GM18870 (cell line): Measurements from ENCODE around the gene KMT2B.
"Not testable (repeated sequence)": the region's sequence is repeated elsewhere in the genome, so short reads cannot be mapped to it uniquely, and the experiment has no call there.

ENCODE experiments used
- ATAC-seq: cut with Tn5 transposase; IDR thresholded peaks from one replicate; pipeline ENCODE4 v1.9.1; 2021; ENCODE audit warnings: moderate library complexity; ENCODE audit not compliant: unreplicated experiment

Gene KMT2B

DNA sequence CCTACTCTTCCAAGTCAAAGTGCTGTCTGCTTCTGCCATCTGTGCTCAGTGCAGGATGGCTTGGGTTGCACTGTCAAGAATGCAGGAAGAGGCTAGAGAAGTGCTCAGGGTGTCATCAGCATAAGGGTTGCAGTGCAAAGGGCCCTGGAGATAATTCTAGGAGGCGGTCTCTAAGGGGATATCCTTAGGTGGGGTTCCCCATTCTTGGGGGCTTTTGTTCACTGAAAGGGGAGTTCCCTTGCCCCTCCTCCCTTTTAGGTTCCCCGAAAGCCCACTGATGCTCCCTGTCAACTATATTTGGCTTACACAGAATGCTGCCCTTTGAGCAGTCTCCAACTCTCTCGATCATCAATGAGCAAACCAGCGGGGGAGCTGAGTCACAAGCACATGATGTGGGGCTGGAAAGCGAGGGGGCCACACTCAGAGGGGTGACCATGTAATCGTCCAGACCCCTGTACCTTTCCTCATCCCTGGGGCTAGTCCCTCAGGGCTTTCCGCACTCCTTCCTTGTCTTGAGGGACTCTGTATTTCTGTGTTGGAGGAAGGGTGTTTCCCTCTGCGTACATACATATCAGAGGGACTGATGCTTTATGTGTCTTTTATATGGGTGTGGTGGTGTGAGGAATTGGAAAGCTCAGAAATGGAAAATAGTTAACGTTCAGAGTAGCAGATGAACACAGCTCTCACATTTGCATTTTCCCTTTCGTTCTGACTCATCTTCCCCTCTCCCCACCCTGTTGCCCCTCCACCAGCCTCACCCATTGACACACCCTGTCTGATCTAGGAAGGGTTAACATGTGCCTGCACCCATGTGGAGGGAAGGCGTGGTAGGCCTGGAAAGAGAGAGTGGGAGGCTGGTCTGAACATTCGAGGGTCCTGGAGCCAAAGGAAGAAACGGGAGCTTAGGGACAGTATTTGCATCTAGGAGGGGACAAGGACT, 6.7 kb upstream of the KMT2B start:
- ATAC-seq = peak; percentile 43

DNA sequence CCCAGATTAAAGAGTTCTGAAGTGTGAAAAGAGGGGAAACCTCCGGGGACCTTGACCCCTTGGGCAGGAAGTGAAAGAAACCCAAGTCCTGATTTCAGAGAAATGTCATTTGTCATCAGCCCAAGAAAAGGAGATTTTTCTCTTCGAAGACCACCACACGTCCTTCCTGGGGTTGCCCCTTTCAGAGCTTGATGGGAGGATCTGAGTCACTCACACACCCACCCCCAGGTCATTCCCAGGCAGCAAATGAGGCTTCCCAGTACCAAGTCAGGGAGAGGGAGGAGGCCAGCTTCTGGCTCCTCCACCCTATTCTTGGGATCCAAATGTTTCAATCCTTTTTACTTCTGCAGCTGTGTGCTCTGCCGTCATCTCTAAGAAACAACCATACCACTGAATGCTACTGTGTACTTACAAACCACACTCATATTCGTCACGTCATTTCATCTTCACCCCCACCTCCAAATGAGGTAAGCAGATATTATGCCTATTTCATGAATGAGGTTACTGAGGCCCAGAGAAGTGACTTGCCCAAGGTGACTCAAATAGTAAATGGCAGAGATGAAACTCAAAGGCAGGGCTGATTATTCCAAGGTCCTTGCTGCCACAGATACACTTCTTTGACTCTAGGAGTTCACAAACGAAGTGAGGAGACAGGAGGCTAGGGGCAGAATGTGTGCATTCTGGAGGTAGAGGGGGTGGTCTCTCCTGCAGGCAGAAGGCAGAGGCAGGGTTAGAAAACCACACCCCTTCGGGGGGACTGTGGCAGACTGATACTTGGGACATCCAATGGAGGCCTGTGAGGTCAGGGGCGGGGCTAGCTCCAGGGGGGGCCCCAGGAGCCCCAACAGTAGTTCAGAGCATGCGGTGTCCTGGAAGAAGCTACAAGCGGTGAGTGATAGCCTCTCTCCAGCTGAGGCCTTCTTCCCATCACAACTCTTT, 5.0 kb upstream of the KMT2B start:
- ATAC-seq = no peak

GRCh38 chr19:35713506-35713850, 4.3 kb upstream of the KMT2B start:
- ATAC-seq = no peak

- ATAC-seq = no peak
These were observed 3.8 kb upstream of the KMT2B start for GRCh38 chr19:35713904-35714495.

GRCh38 chr19:35714601-35715354, 3.0 kb upstream of the KMT2B start:
- ATAC-seq = no peak

- no peak for ATAC-seq
These were observed 2.4 kb upstream of the KMT2B start for GRCh38 chr19:35715355-35715809.

DNA sequence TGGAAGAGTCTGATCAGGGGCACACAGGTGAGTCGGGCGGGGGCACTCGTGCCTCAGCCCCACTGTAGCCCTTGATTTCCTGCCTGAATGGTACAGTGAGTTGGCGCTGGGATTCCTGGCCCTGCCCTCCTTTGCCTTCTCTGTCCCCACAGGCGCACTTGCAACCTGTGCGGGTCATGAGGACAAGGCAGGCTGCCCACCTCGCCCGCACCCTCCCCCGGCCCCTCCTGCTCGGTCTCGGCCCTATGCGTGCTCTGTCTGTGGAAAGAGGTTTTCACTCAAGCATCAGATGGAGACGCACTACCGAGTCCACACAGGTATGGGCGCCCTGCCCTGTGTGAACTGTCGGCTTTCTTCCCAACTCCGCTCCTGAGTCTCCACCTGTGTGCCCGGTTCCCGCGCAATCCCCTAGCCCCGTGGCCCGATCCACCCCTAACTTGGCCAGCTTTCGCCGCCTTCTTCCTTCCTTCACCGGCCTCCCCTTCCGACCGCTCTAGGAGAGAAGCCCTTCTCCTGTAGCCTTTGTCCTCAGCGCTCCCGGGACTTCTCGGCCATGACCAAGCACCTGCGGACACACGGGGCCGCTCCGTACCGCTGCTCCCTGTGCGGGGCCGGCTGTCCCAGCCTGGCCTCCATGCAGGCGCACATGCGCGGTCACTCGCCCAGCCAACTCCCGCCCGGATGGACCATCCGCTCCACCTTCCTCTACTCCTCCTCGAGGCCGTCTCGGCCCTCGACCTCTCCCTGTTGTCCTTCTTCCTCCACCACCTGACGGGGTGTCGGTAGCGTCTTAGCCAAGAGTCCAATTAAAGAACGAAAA, 1.6 kb upstream of the KMT2B start:
- ATAC-seq = peak; percentile 12

GRCh38 chr19:35716801-35717664, 770 bp upstream of the KMT2B start:
- peak; percentile 56 for ATAC-seq

DNA sequence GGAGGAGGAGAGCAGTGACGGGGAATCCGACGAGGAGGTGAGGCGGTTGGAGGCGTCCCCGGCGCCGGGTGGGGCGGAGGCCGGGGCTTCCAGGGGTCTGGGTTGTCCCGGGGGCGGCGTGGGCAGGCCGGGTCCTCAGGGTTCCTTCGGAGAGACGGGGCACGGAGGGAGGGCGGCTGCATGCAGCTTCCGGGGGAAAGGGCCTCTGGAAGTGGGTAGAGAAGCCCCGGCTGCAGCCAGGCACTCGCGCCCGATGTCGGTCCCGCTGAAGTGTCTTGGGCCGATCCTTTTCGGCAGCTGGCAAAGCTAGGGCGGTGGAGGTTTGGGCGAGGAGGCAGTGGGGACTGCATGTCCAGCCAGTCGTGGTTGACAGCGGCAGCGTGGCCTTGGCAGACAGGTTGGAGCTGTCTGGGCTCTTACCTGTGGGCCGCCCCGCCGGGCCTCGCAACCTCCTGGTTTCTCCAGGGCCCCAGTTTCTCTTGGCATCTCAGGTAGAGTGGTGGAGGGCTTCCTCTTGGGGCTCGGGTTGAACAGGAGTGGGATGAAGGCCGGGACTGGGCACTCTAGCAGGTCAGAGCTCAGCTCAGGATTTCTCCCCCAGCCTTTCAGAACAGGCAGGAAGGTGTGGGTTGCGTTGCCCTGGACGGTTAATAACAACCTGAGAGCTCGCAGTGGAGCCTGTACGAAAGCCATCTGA, 690 bp downstream of the KMT2B start:
- ATAC-seq = no peak

- ATAC-seq = no peak
These were observed 1.8 kb downstream of the KMT2B start for GRCh38 chr19:35719402-35720162.

- ATAC-seq = no peak
These were observed 2.3 kb downstream of the KMT2B start for GRCh38 chr19:35720163-35720524.

GRCh38 chr19:35720648-35721047, 2.8 kb downstream of the KMT2B start:
- no peak for ATAC-seq

GRCh38 chr19:35721374-35721773, 3.6 kb downstream of the KMT2B start:
- no peak for ATAC-seq

DNA sequence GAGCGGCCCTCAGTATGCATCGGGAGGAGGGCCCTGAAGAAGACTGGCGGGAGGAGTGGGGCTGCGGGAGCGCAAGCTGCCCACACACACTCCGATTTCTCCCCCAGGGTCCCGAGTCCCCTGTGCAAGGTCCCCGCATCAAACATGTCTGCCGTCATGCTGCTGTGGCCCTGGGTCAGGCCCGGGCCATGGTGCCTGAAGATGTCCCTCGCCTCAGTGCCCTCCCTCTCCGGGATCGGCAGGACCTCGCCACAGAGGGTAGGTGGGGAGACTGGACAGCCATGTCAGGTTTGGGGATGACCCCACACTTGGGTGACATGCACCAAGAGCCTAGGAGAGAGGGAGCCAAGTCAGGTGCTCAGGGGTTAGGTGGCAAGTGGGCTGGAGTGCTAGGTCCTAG, 4.7 kb downstream of the KMT2B start:
- no peak for ATAC-seq

DNA sequence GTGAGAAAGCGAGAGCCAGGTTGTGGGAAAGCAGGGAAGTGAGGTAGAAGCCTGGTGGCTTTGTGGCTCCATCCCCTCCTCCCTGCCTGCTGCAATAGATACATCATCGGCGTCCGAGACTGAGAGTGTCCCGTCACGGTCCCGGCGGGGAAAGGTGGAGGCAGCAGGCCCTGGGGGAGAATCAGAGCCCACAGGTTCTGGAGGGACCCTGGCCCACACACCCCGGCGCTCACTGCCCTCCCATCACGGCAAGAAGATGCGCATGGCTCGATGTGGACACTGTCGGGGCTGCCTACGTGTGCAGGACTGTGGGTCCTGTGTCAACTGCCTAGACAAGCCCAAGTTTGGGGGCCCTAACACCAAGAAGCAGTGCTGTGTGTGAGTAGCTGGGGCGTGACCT, 5.1 kb downstream of the KMT2B start:
- ATAC-seq = no peak

GRCh38 chr19:35723671-35724070, 5.9 kb downstream of the KMT2B start:
- no peak for ATAC-seq

DNA sequence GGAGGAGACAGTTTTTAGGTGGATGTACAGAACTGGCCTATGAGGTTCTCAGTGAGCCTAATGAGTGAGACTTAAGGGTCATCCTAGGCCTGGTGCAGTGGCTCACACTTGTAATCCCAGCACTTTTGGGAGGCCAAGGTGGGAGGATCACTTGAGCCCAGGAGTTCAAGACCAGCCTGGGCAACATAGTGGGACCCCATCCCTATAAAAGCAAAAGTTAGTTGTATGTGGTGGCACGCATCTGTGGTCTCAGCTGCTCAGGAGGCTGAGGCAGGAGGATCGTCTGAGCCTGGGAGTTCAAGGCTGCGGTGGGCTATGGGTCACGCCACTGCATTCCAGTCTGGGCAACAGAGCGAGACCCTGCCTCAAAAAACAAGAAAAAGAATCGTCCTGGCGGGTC, 6.3 kb downstream of the KMT2B start:
- ATAC-seq = not testable (repeated sequence)

DNA sequence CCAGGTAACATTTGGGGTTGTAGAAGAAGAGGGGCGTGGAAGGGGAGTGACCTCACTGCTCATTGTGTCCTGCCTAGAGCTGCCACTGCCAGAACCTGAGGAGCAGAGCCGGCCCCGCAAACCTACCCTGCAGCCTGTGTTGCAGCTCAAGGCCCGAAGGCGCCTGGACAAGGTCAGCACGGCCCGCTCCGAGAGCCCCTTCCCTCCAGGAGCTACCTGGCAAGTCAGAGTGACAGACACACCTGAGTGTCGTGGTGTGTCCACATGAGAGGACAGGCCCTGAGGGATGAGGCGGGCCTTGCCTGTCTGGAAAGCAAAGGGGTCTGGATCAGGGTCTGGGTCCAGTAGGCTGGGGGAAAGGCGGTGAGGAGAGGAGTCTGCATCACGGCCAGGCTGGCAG, 6.8 kb downstream of the KMT2B start:
- no peak for ATAC-seq
